DND-41 (cell line): ENCODE results near the gene TRAF2.

Experiments
- ATAC-seq: fragments of 200-7000 bp; cut with Tn5 transposase; 3 replicates; pipeline ENCODE4 v1.9.1; 2021; ENCODE audit warnings: low read depth; ENCODE audit not compliant: insufficient read depth
- DNase-seq: peaks from one replicate; pipeline ENCODE4 v3.0.0-alpha.2; 2020
- H2AFZ ChIP-seq: 2 replicates; pipeline ENCODE4 v1.6.0; 2012; ENCODE audit warnings: low read depth, low read length
- H3K27ac ChIP-seq: 2 replicates; pipeline ENCODE4 v1.5.1; 2012; ENCODE audit warnings: low read length, inconsistent platforms
- H3K27me3 ChIP-seq: fragments of 200-600 bp; sonication (generic); 2 replicates; pipeline ENCODE4 v1.6.0; 2012; ENCODE audit warnings: low read length, mild to moderate bottlenecking, inconsistent platforms; ENCODE audit not compliant: insufficient read depth, poor library complexity
- H3K36me3 ChIP-seq: 2 replicates; pipeline ENCODE4 v1.5.1; 2012; ENCODE audit warnings: low read length, inconsistent platforms; ENCODE audit not compliant: insufficient read depth
- H3K4me1 ChIP-seq: 2 replicates; pipeline ENCODE4 v1.5.1; 2012; ENCODE audit warnings: mild to moderate bottlenecking, low read length; ENCODE audit not compliant: insufficient read depth
- H3K4me2 ChIP-seq: 2 replicates; pipeline ENCODE4 v1.6.0; 2012; ENCODE audit warnings: mild to moderate bottlenecking, moderate library complexity, low read length, inconsistent platforms; ENCODE audit not compliant: insufficient read depth
- H3K4me3 ChIP-seq, 2 experiments: fragments of 200-600 bp in 1 of 2; shearing (Covaris generic) in 1 of 2; 2 replicates each; pipeline ENCODE4 v1.5.1; 2012 to 2016; ENCODE audit warnings: inconsistent platforms in 2 of 2, low read length in 2 of 2, mild to moderate bottlenecking in 2 of 2, low read depth in 1 of 2, moderate library complexity in 1 of 2
- H3K79me2 ChIP-seq: 2 replicates; pipeline ENCODE4 v1.6.0; 2012; ENCODE audit warnings: low read length, inconsistent platforms; ENCODE audit not compliant: insufficient read depth
- H3K9ac ChIP-seq: 2 replicates; pipeline ENCODE4 v1.6.0; 2012; ENCODE audit warnings: low read depth, mild to moderate bottlenecking, inconsistent platforms, low read length, moderate library complexity
- H3K9me3 ChIP-seq: 2 replicates; pipeline ENCODE4 v1.5.1; 2012; ENCODE audit warnings: low read length, moderate library complexity, mild to moderate bottlenecking, inconsistent platforms; ENCODE audit not compliant: insufficient read depth, severe bottlenecking
- H4K20me1 ChIP-seq: 2 replicates; pipeline ENCODE4 v1.6.0; 2012; ENCODE audit warnings: low read length; ENCODE audit not compliant: insufficient read depth
- CTCF ChIP-seq: IDR thresholded peaks from 2 replicates; pipeline ENCODE4 v1.5.1; 2012; ENCODE audit warnings: borderline replicate concordance, low read length, moderate library complexity, mild to moderate bottlenecking; ENCODE audit not compliant: poor library complexity, severe bottlenecking; ENCODE audit errors: extremely low read depth
- EZH2 ChIP-seq: IDR thresholded peaks from 3 replicates; pipeline ENCODE4 v1.6.1; 2012; ENCODE audit warnings: borderline replicate concordance, low read depth, mild to moderate bottlenecking, moderate library complexity, low read length, inconsistent platforms; ENCODE audit not compliant: severe bottlenecking

Gene TRAF2

GRCh38 chr9:136958898-136959850, 72.9 kb downstream of the TRAF2 start:
- Histone ChIP-seq H4K20me1 (no peaks in the 10 kb centered on the region), H3K36me3 (no peaks in the 10 kb centered on the region), H3K4me3 (no peak overlapping the region), H3K79me2 (no peaks in the 10 kb centered on the region), H3K9me3 (no peaks in the 10 kb centered on the region), H2AFZ (no peak overlapping the region), H3K27me3 (no peaks in the 10 kb centered on the region), H3K4me2 (no peak overlapping the region), H3K27ac (no peak overlapping the region), H3K9ac (no peak overlapping the region), H3K4me1 (no peaks in the 10 kb centered on the region)
- DNase-seq (no peak), ATAC-seq (no peak)
- TF ChIP-seq EZH2 (no peak), CTCF (no peak)

- TF ChIP-seq EZH2, result no peak
- TF ChIP-seq CTCF, result no peak
- no peak overlapping the region for H3K9ac ChIP-seq
- no peak overlapping the region for H3K27ac ChIP-seq
- no peaks in the 10 kb centered on the region for H3K9me3 ChIP-seq
- H3K4me3 ChIP-seq, result no peak overlapping the region
- no peaks in the 10 kb centered on the region for H3K36me3 ChIP-seq
- DNase-seq (no peak), ATAC-seq (peak; percentile 31; the same call in 1 of the 3 replicates)
- H3K27me3 ChIP-seq, result no peaks in the 10 kb centered on the region
- H4K20me1 ChIP-seq, result no peaks in the 10 kb centered on the region
- no peak overlapping the region for H2AFZ ChIP-seq
- H3K4me2 ChIP-seq, result no peak overlapping the region
- no peaks in the 10 kb centered on the region for H3K79me2 ChIP-seq
- 0 out of 2 replicates have a peak, but pooled peaks cover under 1% of the 10 kb centered on the region for H3K4me1 ChIP-seq
Measured at GRCh38 chr9:136960212-136960937, 74.1 kb downstream of the TRAF2 start.

DNA sequence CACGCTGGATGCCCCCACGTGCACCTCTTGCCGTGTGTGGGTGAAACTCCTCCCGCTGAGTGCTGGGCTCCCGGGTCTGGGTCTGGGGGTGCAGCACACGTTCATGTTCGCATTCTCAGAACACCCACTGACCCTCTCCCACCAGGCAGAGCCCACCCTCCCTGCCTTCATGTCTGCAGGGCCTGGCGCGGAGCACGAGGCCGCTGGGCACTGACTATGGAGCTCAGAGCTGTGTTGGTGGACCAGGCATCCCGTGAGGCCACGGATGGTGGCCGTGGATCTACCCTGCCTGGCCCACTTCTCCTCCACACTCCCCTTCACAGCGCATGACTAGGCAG, 74.6 kb downstream of the TRAF2 start:
- no peaks in the 10 kb centered on the region for H3K9me3 ChIP-seq
- H3K36me3 ChIP-seq, result no peaks in the 10 kb centered on the region
- peaks cover 4% of the 10 kb centered on the region for H3K27me3 ChIP-seq
- H4K20me1 ChIP-seq, result no peaks in the 10 kb centered on the region
- ATAC-seq, result no peak
- H2AFZ ChIP-seq, result no peak overlapping the region
- H3K4me3 ChIP-seq, result no peak overlapping the region
- H3K4me1 ChIP-seq, result peaks cover 5% of the 10 kb centered on the region
- no peak overlapping the region for H3K9ac ChIP-seq
- DNase-seq, result no peak
- no peaks in the 10 kb centered on the region for H3K79me2 ChIP-seq
- H3K27ac ChIP-seq, result no peak overlapping the region
- TF ChIP-seq CTCF (no peak), EZH2 (no peak)
- H3K4me2 ChIP-seq, result no peak overlapping the region
